Effector memory CD4-positive, alpha-beta T cell (primary cell): Measurements from ENCODE around the gene LYRM2.

Source experiments
- DNase-seq, 3 donors: peaks; one replicate each; pipeline ENCODE4 v3.0.0-alpha.2; 2020
- H3K27ac ChIP-seq: 2 replicates; pipeline ENCODE4 v1.7.0; 2013; ENCODE audit warnings: mild to moderate bottlenecking, low read length, moderate library complexity; ENCODE audit not compliant: insufficient read depth, poor library complexity, severe bottlenecking
- H3K27me3 ChIP-seq: replicated peaks from 2 replicates; pipeline ENCODE4 v1.7.0; 2013; ENCODE audit warnings: mild to moderate bottlenecking, low read length; ENCODE audit not compliant: insufficient read depth, control insufficient read depth, poor library complexity, severe bottlenecking
- H3K36me3 ChIP-seq: 2 replicates; pipeline ENCODE4 v1.7.0; 2013; ENCODE audit warnings: mild to moderate bottlenecking, low read length, moderate library complexity; ENCODE audit not compliant: control insufficient read depth, insufficient read depth
- H3K4me1 ChIP-seq: 2 replicates; pipeline ENCODE4 v1.7.0; 2013; ENCODE audit warnings: low read length, mild to moderate bottlenecking; ENCODE audit not compliant: control insufficient read depth, insufficient read depth, poor library complexity, severe bottlenecking
- H3K4me3 ChIP-seq: 2 replicates; pipeline ENCODE4 v1.7.0; 2013; ENCODE audit warnings: low read length, low read depth, mild to moderate bottlenecking; ENCODE audit not compliant: insufficient read depth, poor library complexity, severe bottlenecking
- H3K9me3 ChIP-seq: 2 replicates; pipeline ENCODE4 v1.7.0; 2013; ENCODE audit warnings: mild to moderate bottlenecking, low read length, moderate library complexity; ENCODE audit not compliant: control insufficient read depth

LYRM2 gene

DNA sequence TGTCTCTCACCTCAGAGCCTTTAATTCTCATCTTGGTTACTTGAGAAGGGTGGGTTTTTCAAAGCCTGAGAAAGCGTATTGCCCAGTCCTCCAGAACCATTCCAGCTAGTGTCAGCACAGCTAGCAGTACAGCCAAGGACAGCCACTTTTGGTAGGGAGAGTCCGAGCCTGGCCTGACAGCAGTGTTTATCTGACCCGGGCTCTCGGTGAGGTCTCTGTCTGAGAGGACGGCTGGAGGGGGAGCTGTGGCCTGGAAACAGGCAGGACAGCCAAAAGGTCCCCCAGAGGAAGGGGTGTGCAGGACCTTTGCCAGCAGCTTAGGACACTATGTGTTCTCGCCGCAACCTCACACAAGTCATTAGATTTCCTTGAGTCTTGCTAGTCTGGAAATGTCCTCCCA lies 38.8 kb downstream of the LYRM2 start:
- Histone ChIP-seq H3K4me3 (no peak overlapping the region), H3K27me3 (no peaks in the 10 kb centered on the region), H3K9me3 (no peaks in the 10 kb centered on the region), H3K27ac (no peak overlapping the region), H3K4me1 (peaks cover 4% of the 10 kb centered on the region), H3K36me3 (no peaks in the 10 kb centered on the region)
- DNase-seq: no peak

DNA sequence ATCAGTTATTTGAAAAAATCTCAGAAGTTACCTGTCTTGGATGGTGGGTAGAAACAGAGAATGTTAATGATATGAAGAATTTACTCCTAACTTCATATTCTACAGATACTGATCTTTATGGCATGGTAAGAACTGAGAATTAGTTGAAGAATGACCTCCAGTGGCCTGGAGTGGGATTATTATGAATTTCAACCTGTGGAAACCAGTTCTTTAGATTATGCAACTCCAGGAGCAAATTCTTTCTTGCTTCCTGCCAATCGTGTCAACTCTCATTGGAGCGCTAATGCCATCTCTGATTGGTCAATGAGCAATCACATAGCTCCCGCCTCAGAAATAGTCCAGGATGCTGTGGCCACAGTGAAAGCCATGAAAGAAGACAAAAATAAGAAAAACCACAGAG lies 40.6 kb downstream of the LYRM2 start:
- Histone ChIP-seq H3K36me3 (no peaks in the 10 kb centered on the region), H3K27ac (no peak overlapping the region), H3K9me3 (no peaks in the 10 kb centered on the region), H3K27me3 (no peaks in the 10 kb centered on the region), H3K4me1 (peaks cover 4% of the 10 kb centered on the region), H3K4me3 (no peak overlapping the region)
- no peak for DNase-seq

DNA sequence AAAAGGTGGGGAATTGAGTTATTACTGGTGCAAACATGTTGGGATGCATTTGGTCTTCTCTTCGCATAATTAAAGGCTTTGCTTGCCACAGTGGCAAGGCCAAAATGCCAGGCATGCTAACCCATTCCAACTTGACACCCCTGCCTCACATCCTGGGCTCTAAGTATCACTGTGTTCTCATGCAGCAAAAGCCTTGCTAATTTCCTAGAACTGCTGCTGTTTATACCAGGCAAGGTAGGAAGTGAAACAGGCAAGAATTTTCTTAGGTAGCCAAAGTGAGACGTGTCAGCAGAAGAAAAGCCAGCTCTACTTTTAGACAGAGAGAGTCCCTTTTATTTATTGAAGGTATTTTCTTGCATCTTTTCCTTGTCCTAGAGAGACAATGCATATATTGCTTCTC lies 41.2 kb downstream of the LYRM2 start:
- no peak overlapping the region for H3K27ac ChIP-seq
- no peaks in the 10 kb centered on the region for H3K36me3 ChIP-seq
- no peaks in the 10 kb centered on the region for H3K27me3 ChIP-seq
- no peak overlapping the region for H3K4me3 ChIP-seq
- H3K9me3 ChIP-seq: no peaks in the 10 kb centered on the region
- peaks cover 4% of the 10 kb centered on the region for H3K4me1 ChIP-seq
- DNase-seq: no peak

DNA sequence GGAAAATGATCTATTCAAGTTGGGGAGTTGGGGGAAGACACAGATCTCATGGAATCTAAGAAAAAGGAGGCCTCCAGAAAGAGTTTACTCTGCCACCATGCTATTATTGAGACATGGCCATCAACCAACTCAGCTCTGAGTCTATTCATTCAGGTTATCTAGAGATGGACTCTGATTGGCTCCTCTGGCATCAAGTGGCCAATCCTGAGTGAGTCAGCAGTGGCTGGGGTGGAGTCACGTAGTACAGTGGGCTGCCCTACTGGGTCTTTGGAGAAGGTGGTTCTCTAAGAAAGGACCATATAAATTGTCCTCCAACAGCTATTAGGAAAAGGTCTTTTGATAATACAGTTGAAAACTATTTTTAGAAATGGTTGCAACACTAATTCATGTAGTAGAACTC lies 42.1 kb downstream of the LYRM2 start:
- H3K27ac ChIP-seq: no peak overlapping the region
- H3K27me3 ChIP-seq: no peaks in the 10 kb centered on the region
- no peaks in the 10 kb centered on the region for H3K36me3 ChIP-seq
- no peaks in the 10 kb centered on the region for H3K9me3 ChIP-seq
- peaks cover 4% of the 10 kb centered on the region for H3K4me1 ChIP-seq
- no peak for DNase-seq
- no peak overlapping the region for H3K4me3 ChIP-seq

DNA sequence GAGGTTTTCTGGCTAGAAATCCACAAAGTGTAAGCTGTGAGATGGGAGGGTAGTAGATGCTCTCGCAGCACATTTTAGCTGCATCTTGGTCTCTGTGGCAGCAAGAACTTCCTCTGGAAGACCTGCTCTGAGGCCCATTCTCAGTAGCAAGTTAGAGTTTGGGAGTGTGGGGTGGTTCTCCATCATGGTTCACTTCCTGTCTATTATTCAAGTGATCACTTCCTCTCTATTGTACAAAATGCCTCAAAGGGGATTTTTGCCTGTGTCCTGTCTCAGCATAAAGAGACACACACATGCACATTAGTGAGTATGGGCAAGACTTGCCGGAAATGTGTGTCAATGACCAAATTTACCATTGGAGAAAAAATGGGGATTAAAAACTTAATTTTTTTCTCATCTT lies 42.5 kb downstream of the LYRM2 start:
- H3K4me1 ChIP-seq: peaks cover 4% of the 10 kb centered on the region
- H3K27ac ChIP-seq: no peak overlapping the region
- H3K27me3 ChIP-seq: no peaks in the 10 kb centered on the region
- H3K4me3 ChIP-seq: no peak overlapping the region
- no peak for DNase-seq
- H3K9me3 ChIP-seq: no peaks in the 10 kb centered on the region
- H3K36me3 ChIP-seq: no peaks in the 10 kb centered on the region

DNA sequence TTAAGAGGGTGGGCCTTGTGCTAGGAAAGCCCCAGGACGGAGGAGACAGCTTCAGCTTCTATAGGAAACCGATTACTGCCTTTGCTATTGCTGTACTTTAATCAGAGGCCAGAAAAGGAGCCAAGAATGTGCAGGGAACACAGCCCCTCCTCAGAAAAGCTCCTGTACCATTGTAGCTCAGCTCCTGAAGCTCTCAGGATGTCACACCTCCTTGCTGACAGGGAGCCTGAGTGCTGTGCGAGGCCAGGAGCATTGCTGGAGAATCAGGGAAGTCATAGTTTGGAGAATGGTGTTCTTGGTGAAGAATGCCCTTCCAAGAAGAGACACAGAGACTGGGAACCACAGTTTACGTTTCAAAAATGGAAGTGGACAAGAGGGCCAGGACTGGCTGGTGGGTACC lies 46.8 kb downstream of the LYRM2 start:
- Histone ChIP-seq H3K9me3 (no peaks in the 10 kb centered on the region), H3K27ac (no peak overlapping the region), H3K36me3 (no peaks in the 10 kb centered on the region), H3K4me3 (no peak overlapping the region), H3K4me1 (peaks cover 4% of the 10 kb centered on the region), H3K27me3 (no peaks in the 10 kb centered on the region)
- DNase-seq: no peak

DNA sequence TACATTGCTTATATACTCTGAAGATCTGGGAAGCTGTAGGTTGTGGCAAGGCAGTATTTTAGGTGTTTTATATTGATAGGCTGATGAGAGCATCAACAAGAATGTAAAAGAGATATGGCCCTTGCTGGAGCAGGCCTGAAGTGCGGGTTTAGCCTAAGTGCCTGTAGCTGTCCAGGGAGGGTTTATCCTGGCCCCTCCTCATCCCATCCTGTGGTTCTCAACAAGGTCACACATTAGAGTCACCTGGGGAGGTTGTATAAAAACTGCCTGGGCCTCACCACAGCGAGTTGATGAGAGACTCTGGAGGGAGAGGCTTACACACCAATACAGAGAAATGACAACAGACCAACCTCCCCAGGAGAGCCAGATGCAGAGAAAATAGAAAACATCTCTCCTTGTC lies 48.4 kb downstream of the LYRM2 start:
- Histone ChIP-seq H3K9me3 (no peaks in the 10 kb centered on the region), H3K36me3 (no peaks in the 10 kb centered on the region), H3K4me1 (no peaks in the 10 kb centered on the region), H3K4me3 (no peak overlapping the region), H3K27me3 (no peaks in the 10 kb centered on the region), H3K27ac (no peak overlapping the region)
- DNase-seq: no peak

DNA sequence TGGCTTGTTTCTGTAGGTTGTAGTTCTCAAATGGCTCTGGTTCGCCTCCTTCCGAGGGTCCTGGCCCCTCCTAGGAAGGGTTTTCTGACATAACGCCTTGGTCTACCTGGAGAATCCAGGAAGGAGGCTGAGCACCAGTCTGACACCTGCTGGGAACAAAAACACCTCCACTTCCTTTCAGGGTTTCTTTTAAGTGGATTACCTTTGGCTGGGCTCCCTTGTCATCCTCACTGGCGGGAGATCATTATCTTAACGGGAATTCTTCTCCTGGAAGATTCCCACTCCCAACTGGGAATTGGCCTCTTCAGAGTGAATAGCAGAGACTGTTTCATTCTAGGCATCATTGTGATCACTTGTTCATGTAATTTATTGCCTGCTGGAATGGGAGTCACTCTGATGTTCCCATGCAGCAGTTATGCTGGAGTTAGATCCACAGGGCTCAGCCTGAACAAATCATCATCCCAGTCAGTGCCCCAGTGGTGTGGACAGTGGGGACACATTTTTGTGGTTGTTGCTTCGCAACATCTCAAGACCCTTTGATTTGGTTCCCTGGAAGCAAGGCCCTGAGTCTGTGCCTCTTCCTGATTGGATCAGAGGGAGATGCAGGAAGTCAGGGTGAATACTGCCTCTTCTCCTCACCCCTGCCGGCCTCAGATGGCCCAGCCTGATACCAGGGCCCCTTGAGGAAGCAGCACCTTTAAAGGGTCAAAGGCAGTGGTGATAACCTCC lies 49.1 kb downstream of the LYRM2 start:
- Histone ChIP-seq H3K27me3 (no peaks in the 10 kb centered on the region), H3K9me3 (no peaks in the 10 kb centered on the region), H3K36me3 (no peaks in the 10 kb centered on the region), H3K4me3 (no peak overlapping the region), H3K27ac (no peak overlapping the region), H3K4me1 (no peaks in the 10 kb centered on the region)
- no peak for DNase-seq

DNA sequence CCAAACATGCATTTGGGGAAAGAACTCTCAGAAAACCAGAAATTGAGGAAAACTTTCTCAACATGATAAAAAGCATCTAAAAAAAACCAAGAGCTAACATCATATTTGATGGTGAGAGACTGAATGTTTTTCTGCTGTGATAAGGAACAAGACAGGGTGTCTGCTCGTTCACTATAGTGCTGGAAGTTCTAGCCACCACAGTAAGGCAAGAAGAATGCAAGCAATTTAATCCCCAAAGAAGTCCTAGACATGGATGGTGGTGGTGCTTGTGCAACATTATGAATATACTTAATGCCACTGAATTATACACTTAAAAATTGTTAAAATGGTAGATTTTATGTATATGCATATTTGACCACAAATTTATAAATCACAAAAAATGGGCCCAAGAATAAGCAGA lies 53.4 kb downstream of the LYRM2 start:
- DNase-seq: no peak
- Histone ChIP-seq H3K27me3 (no peaks in the 10 kb centered on the region), H3K27ac (no peak overlapping the region), H3K9me3 (no peaks in the 10 kb centered on the region), H3K36me3 (no peaks in the 10 kb centered on the region), H3K4me3 (no peak overlapping the region), H3K4me1 (no peaks in the 10 kb centered on the region)

DNA sequence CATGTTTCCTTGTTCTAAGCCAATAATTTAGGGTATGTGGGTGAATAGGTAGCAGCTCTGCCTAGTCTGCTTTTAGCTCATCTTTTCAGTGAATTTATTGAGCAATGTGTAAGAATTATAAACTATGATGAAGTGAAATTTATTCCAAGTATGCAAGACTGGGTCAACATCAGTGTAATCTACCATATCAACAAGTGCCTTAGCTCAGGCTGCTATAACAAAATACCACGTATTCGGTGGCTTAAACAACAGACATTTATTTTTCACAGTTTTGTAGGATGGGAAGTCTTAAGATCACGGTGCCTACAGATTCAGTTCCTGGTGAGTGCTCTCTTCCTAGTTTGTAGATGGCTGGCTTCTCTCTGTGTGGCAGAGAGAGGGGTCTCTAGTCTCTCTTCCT lies 54.0 kb downstream of the LYRM2 start:
- Histone ChIP-seq H3K9me3 (no peaks in the 10 kb centered on the region), H3K4me3 (no peak overlapping the region), H3K27me3 (no peaks in the 10 kb centered on the region), H3K4me1 (no peaks in the 10 kb centered on the region), H3K36me3 (no peaks in the 10 kb centered on the region), H3K27ac (no peak overlapping the region)
- DNase-seq: no peak
